BJ (cell line): ENCODE measurements around the gene CDH2. TPM values are rescaled to one million over a fixed set of nuclear protein-coding genes. Genes with fewer than 3 reads are reported as not detected.

ENCODE experiments used
- CTCF ChIA-PET: fragments of 350-600 bp; formaldehyde crosslinking; extraction: SDS; loops from one replicate; lab custom pipeline; 2021; ENCODE audit warnings: antibody characterized with exemption, inconsistent platforms; lab: Yijun Ruan, JAX
- POLR2A ChIA-PET: fragments of 300-600 bp; sonication (Branson Sonifier 250); formaldehyde crosslinking; extraction: SDS; loops from one replicate; lab custom pipeline; 2021; ENCODE audit warnings: antibody characterized with exemption; lab: Charles Lee
- DNase-seq: peaks from one replicate; pipeline ENCODE4 v3.0.0-alpha.2; 2011; ENCODE audit warnings: low read depth
- H3K27me3 ChIP-seq: 2 replicates; pipeline ENCODE4 v1.6.0; 2011; ENCODE audit warnings: low read length; ENCODE audit not compliant: control insufficient read depth, insufficient read depth
- H3K36me3 ChIP-seq: 2 replicates; pipeline ENCODE4 v1.5.1; 2011; ENCODE audit warnings: low read length; ENCODE audit not compliant: control insufficient read depth, insufficient read depth
- H3K4me3 ChIP-seq: 2 replicates; pipeline ENCODE4 v1.5.1; 2011; ENCODE audit warnings: low read depth, mild to moderate bottlenecking, control low read depth, low read length
- CTCF ChIP-seq: IDR thresholded peaks from 2 replicates; pipeline ENCODE4 v1.5.1; 2011; ENCODE audit warnings: low read depth, mild to moderate bottlenecking, control low read depth, inconsistent platforms, low read length, moderate library complexity; ENCODE audit not compliant: insufficient read depth
- polyA plus RNA-seq: library from polyadenylated mRNA; depleted of rRNA; stranded (reverse); fragments of >200 nt; gene quantifications from 2 replicates; pipeline ENCODE4 v1.2.3, GENCODE V29; 2011

CDH2 gene
- polyA plus RNA-seq, 1 experiment = 180 TPM

GRCh38 chr18:27970321-27970720 lies 206.6 kb downstream of the CDH2 start:
- DNase-seq = no peak
- H3K36me3 ChIP-seq = peaks cover 1% of the 10 kb centered on the region
- ChIA-PET CTCF (interaction anchor here (0.8 kb wide), 1 partner anchor 131 kb away, joined by 3 read pairs; no protein-coding TSS in a partner anchor), POLR2A (no interaction called here)
- no peak overlapping the region for H3K4me3 ChIP-seq
- H3K27me3 ChIP-seq = no peaks in the 10 kb centered on the region
- TF ChIP-seq CTCF = no peak

- H3K27me3 ChIP-seq = no peaks in the 10 kb centered on the region
- ChIA-PET CTCF (interaction anchor here (0.7 kb wide), 1 partner anchor 12 kb away, joined by 4 read pairs; no protein-coding TSS in a partner anchor), POLR2A (interaction anchor here (0.6 kb wide), 1 partner anchor 41 kb away, joined by 4 read pairs; no protein-coding TSS in a partner anchor)
- no peak for DNase-seq
- no peak for TF ChIP-seq CTCF
- no peaks in the 10 kb centered on the region for H3K36me3 ChIP-seq
- no peak overlapping the region for H3K4me3 ChIP-seq
Measured at GRCh38 chr18:27969206-27969605, 207.7 kb downstream of the CDH2 start.

- ChIA-PET CTCF (interaction anchor here (0.7 kb wide), 1 partner anchor 10 kb away, joined by 4 read pairs; no protein-coding TSS in a partner anchor), POLR2A (no interaction called here)
- Histone ChIP-seq H3K4me3 (no peak overlapping the region), H3K36me3 (no peaks in the 10 kb centered on the region), H3K27me3 (no peaks in the 10 kb centered on the region)
- no peak for DNase-seq
- no peak for TF ChIP-seq CTCF
Measured at GRCh38 chr18:27967913-27968824, 208.8 kb downstream of the CDH2 start.

GRCh38 chr18:27966881-27967280 lies 210.0 kb downstream of the CDH2 start:
- TF ChIP-seq CTCF = no peak
- Histone ChIP-seq H3K36me3 (no peaks in the 10 kb centered on the region), H3K4me3 (no peak overlapping the region), H3K27me3 (no peaks in the 10 kb centered on the region)
- ChIA-PET CTCF (no interaction called here), POLR2A (no interaction called here)
- DNase-seq = no peak

- CTCF ChIA-PET = interaction anchor here (0.5 kb wide), 1 partner anchor 1329 kb away, joined by 3 read pairs; no protein-coding TSS in a partner anchor
- no peak for TF ChIP-seq CTCF
- Histone ChIP-seq H3K4me3 (no peak overlapping the region), H3K27me3 (no peaks in the 10 kb centered on the region), H3K36me3 (peaks cover 2% of the 10 kb centered on the region; the same call in 1 of the 2 replicates)
- POLR2A ChIA-PET = no interaction called here
- no peak for DNase-seq
Measured at GRCh38 chr18:27964811-27965210, 212.1 kb downstream of the CDH2 start.
